KMS-11 (cell line): Measurements from ENCODE around the gene CDCA4.

Experiments
- H2AFZ ChIP-seq: fragments of 200-600 bp; sonication (generic); 2 replicates; pipeline ENCODE4 v1.6.1; 2016; ENCODE audit warnings: antibody characterized with exemption, mixed run types, low read depth
- H3K27ac ChIP-seq: fragments of 200-600 bp; sonication (generic); 2 replicates; pipeline ENCODE4 v1.6.1; 2016; ENCODE audit warnings: mild to moderate bottlenecking, mixed run types
- H3K27me3 ChIP-seq: fragments of 200-600 bp; sonication (generic); 2 replicates; pipeline ENCODE4 v1.6.1; 2017; ENCODE audit warnings: mild to moderate bottlenecking, low read depth, mixed run types, moderate library complexity; ENCODE audit not compliant: insufficient read depth
- H3K36me3 ChIP-seq: fragments of 200-600 bp; sonication (generic); 2 replicates; pipeline ENCODE4 v1.6.1; 2017; ENCODE audit warnings: mild to moderate bottlenecking, mixed run types; ENCODE audit not compliant: insufficient read depth
- H3K4me1 ChIP-seq: fragments of 200-600 bp; sonication (generic); 2 replicates; pipeline ENCODE4 v1.6.1; 2016; ENCODE audit warnings: mild to moderate bottlenecking, low read depth, mixed run types; ENCODE audit not compliant: poor library complexity, severe bottlenecking
- H3K4me2 ChIP-seq: fragments of 200-600 bp; sonication (generic); 2 replicates; pipeline ENCODE4 v1.7.0; 2016; ENCODE audit warnings: mild to moderate bottlenecking, mixed run types
- H3K4me3 ChIP-seq: fragments of 200-600 bp; sonication (generic); IDR thresholded peaks from 2 replicates; pipeline ENCODE4 v1.6.1; 2017; ENCODE audit warnings: low read depth, low read length, mixed read lengths; ENCODE audit not compliant: insufficient read depth
- H3K79me2 ChIP-seq: fragments of 200-600 bp; sonication (generic); 2 replicates; pipeline ENCODE4 v1.6.1; 2016; ENCODE audit warnings: low read depth, mixed run types; ENCODE audit not compliant: insufficient read depth
- H3K9ac ChIP-seq: fragments of 200-600 bp; sonication (generic); 2 replicates; pipeline ENCODE4 v1.6.1; 2016; ENCODE audit warnings: mild to moderate bottlenecking, mixed run types
- H4K20me1 ChIP-seq: fragments of 200-600 bp; sonication (generic); 2 replicates; pipeline ENCODE4 v1.6.1; 2016; ENCODE audit warnings: mild to moderate bottlenecking, mixed run types; ENCODE audit not compliant: insufficient read depth
- TF ChIP-seq, protein P1 (sequence below): fragments of 200-600 bp; sonication (generic); conservative IDR thresholded peaks from 2 replicates; pipeline ENCODE4 v1.6.1; 2017; ENCODE audit warnings: low read depth, mild to moderate bottlenecking, antibody characterized with exemption, low read length, moderate library complexity, mixed read lengths

CDCA4 gene

GRCh38 chr14:105019861-105020814, 745 bp downstream of the CDCA4 start:
- H3K27me3 ChIP-seq = no peaks in the 10 kb centered on the region
- H4K20me1 ChIP-seq = peaks cover 37% of the 10 kb centered on the region
- H3K9ac ChIP-seq = peak overlapping the region; percentile 87
- H3K27ac ChIP-seq = peak overlapping the region; percentile 73
- H3K4me1 ChIP-seq = peaks cover 47% of the 10 kb centered on the region
- H2AFZ ChIP-seq = no peak overlapping the region
- H3K4me3 ChIP-seq = no peak overlapping the region
- H3K36me3 ChIP-seq = no peaks in the 10 kb centered on the region
- peak overlapping the region; percentile 89; the same call in 1 of the 2 replicates for H3K4me2 ChIP-seq
- H3K79me2 ChIP-seq = peaks cover 59% of the 10 kb centered on the region
- TF ChIP-seq, protein P1, sequence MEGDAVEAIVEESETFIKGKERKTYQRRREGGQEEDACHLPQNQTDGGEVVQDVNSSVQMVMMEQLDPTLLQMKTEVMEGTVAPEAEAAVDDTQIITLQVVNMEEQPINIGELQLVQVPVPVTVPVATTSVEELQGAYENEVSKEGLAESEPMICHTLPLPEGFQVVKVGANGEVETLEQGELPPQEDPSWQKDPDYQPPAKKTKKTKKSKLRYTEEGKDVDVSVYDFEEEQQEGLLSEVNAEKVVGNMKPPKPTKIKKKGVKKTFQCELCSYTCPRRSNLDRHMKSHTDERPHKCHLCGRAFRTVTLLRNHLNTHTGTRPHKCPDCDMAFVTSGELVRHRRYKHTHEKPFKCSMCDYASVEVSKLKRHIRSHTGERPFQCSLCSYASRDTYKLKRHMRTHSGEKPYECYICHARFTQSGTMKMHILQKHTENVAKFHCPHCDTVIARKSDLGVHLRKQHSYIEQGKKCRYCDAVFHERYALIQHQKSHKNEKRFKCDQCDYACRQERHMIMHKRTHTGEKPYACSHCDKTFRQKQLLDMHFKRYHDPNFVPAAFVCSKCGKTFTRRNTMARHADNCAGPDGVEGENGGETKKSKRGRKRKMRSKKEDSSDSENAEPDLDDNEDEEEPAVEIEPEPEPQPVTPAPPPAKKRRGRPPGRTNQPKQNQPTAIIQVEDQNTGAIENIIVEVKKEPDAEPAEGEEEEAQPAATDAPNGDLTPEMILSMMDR = no peak

- peaks cover 63% of the 10 kb centered on the region for H3K4me1 ChIP-seq
- peaks cover 54% of the 10 kb centered on the region for H4K20me1 ChIP-seq
- no peak overlapping the region for H3K9ac ChIP-seq
- H3K27me3 ChIP-seq = no peaks in the 10 kb centered on the region
- no peak overlapping the region for H3K4me3 ChIP-seq
- no peaks in the 10 kb centered on the region for H3K36me3 ChIP-seq
- H3K4me2 ChIP-seq = peak overlapping the region; percentile 89
- TF ChIP-seq, protein P1 = no peak
- peak overlapping the region; percentile 20; the same call in 1 of the 2 replicates for H3K27ac ChIP-seq
- peaks cover 76% of the 10 kb centered on the region for H3K79me2 ChIP-seq
- no peak overlapping the region for H2AFZ ChIP-seq
Observed at GRCh38 chr14:105018414-105018813, 2.5 kb downstream of the CDCA4 start.

DNA sequence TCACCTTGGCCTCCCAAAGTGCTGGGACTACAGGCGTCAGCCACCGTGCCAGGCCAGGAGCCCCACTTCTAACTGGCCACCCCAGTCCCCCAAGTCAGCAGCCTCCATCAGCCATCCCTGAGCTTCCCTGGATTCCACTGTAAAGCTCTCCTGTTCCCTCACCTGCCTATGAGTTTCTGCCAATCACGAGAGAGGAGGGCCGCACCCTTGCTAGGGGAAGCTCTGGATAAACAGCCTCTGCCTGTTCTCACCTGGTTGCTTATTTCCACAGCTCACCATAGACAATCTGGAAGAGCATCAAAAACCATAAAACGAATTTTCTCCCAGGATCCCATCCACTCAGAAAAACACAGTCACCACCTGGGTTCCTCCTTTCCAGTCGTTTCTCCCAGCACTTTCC, 5.0 kb downstream of the CDCA4 start:
- no peak overlapping the region for H3K9ac ChIP-seq
- H3K4me2 ChIP-seq = peak overlapping the region; percentile 89
- H3K36me3 ChIP-seq = no peaks in the 10 kb centered on the region
- no peak overlapping the region for H3K4me3 ChIP-seq
- peaks cover 71% of the 10 kb centered on the region for H4K20me1 ChIP-seq
- peaks cover 97% of the 10 kb centered on the region for H3K79me2 ChIP-seq
- no peaks in the 10 kb centered on the region for H3K27me3 ChIP-seq
- no peak overlapping the region for H3K27ac ChIP-seq
- peaks cover 56% of the 10 kb centered on the region for H3K4me1 ChIP-seq
- TF ChIP-seq, protein P1 = no peak
- H2AFZ ChIP-seq = no peak overlapping the region

GRCh38 chr14:105015242-105015641, 5.6 kb downstream of the CDCA4 start:
- Histone ChIP-seq H3K36me3 (no peaks in the 10 kb centered on the region), H3K79me2 (peaks cover 100% of the 10 kb centered on the region), H3K9ac (no peak overlapping the region), H3K27me3 (no peaks in the 10 kb centered on the region), H3K4me1 (peaks cover 56% of the 10 kb centered on the region), H3K4me2 (no peak overlapping the region; the same call in 1 of the 2 replicates), H3K4me3 (no peak overlapping the region), H4K20me1 (peaks cover 71% of the 10 kb centered on the region), H3K27ac (no peak overlapping the region), H2AFZ (no peak overlapping the region)
- TF ChIP-seq, protein P1 = no peak
